Astrocyte of the cerebellum (primary cell): Measurements from ENCODE around the gene COL4A2.
"Not testable (repeated sequence)": the region's sequence is repeated elsewhere in the genome, so short reads cannot be mapped to it uniquely, and the experiment has no call there.

Experiments
- DNase-seq: peaks from one replicate; pipeline ENCODE4 v3.0.0-alpha.2; 2011; ENCODE audit warnings: low read depth
- H3K4me3 ChIP-seq: 2 replicates; pipeline ENCODE4 v1.5.1; 2011; ENCODE audit warnings: mild to moderate bottlenecking, low read depth, low read length, moderate library complexity
- in situ Hi-C: cut with HindIII; loops from 2 replicates; pipeline ENCODE4 v1.10.0; 2017; ENCODE audit warnings: low sequenced_read_pairs
- TF ChIP-seq, protein P1 (sequence below): IDR thresholded peaks from 2 replicates; pipeline ENCODE4 v1.5.1; 2012; ENCODE audit warnings: low read length, low read depth, moderate library complexity, mild to moderate bottlenecking; ENCODE audit errors: missing control alignments

The COL4A2 gene

GRCh38 chr13:110496281-110496680 is 189.2 kb downstream of the COL4A2 start:
- H3K4me3 ChIP-seq = no peak overlapping the region
- TF ChIP-seq, protein P1, sequence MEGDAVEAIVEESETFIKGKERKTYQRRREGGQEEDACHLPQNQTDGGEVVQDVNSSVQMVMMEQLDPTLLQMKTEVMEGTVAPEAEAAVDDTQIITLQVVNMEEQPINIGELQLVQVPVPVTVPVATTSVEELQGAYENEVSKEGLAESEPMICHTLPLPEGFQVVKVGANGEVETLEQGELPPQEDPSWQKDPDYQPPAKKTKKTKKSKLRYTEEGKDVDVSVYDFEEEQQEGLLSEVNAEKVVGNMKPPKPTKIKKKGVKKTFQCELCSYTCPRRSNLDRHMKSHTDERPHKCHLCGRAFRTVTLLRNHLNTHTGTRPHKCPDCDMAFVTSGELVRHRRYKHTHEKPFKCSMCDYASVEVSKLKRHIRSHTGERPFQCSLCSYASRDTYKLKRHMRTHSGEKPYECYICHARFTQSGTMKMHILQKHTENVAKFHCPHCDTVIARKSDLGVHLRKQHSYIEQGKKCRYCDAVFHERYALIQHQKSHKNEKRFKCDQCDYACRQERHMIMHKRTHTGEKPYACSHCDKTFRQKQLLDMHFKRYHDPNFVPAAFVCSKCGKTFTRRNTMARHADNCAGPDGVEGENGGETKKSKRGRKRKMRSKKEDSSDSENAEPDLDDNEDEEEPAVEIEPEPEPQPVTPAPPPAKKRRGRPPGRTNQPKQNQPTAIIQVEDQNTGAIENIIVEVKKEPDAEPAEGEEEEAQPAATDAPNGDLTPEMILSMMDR = no peak
- no peak for DNase-seq
- in situ Hi-C loops = no loop called here

DNA sequence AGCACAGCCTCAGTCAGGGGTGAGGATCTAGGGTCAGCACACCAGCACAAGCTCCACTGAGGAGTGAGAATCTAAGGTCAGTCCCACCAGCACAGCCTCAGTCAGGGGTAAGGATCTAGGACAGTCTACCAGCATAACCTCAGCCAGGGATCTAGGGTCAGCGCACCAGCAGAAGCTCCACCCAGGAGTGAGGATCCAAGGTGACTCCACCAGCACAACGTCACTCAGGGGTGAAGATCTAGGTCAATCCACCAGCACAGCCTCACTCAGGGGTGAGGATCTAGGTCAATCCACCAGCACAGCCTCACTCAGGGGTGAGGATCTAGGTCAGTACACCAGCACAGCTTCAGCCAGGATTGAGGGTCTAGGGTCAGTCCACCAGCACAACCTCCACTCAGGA is 189.9 kb downstream of the COL4A2 start:
- TF ChIP-seq, protein P1 = no peak
- in situ Hi-C loops = no loop called here
- no peak for DNase-seq
- no peak overlapping the region for H3K4me3 ChIP-seq

- H3K4me3 ChIP-seq, in situ Hi-C loops, DNase-seq: not testable (repeated sequence)
Measured at GRCh38 chr13:110497896-110498295, 190.8 kb downstream of the COL4A2 start.

GRCh38 chr13:110498327-110498726 is 191.2 kb downstream of the COL4A2 start:
- in situ Hi-C loops = no loop called here
- TF ChIP-seq, protein P1 = no peak
- no peak for DNase-seq
- no peak overlapping the region for H3K4me3 ChIP-seq

DNA sequence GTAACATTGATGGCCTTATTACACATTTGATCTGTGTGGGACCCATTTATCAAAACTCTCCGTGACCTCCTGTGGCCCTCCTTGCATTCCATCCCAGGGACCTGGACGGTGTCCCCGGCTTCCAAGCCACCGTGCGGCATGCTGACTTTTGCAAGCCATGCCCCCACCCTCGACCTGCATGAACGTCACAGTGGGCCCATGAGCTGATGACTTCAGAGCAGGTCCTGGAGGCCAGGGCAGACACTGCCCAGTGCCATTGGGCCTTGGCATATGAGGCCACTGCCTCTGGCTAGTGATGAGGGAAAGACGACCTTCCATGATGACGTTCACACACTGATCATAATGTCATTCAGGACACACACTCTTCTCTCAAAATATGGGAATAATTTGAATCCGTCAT is 191.7 kb downstream of the COL4A2 start:
- in situ Hi-C loops = no loop called here
- no peak for DNase-seq
- TF ChIP-seq, protein P1 = no peak
- H3K4me3 ChIP-seq = no peak overlapping the region

DNA sequence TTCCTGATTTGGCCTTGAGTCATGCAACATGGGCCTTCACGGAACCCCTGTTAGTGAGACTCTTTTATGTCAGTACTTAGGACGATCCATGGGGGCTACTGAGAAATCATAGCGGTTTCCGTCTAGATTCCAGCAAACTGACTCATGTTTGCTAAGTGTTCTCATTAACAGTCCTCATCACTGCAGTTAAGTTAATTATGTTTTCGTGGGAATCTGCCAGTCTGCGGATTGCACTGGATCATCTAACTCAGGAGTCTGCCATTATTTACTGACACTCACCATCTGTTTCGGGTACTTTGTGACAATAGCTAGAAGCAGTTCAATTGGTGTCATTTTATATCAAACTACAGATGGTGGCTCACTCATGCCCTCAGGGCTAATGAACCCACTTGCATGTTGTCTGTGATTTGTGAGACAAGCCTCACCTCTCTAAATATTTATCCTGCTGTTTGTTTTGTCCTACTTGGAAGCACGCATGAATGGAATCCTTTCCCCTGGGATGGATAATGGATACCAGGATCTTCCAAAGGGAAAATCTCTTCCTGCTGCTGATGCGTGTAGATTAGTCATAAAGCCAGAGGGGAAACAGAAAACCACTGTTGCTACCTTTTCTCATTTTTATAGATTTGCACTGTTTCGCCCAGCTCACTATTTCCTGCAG is 192.7 kb downstream of the COL4A2 start:
- no peak overlapping the region for H3K4me3 ChIP-seq
- peak; percentile 42 for DNase-seq
- TF ChIP-seq, protein P1 = no peak
- in situ Hi-C loops = no loop called here

- TF ChIP-seq, protein P1 = no peak
- no peak for DNase-seq
- in situ Hi-C loops = no loop called here
- H3K4me3 ChIP-seq = no peak overlapping the region
Measured at GRCh38 chr13:110500341-110500740, 193.3 kb downstream of the COL4A2 start.
